Esophagus squamous epithelium (tissue), 5 donors: ENCODE measurements around the gene REG4. TPM values are rescaled to one million over a fixed set of nuclear protein-coding genes. Genes with fewer than 3 reads are reported as not detected.

Experiments
- DNase-seq: peaks from one replicate; lab custom pipeline; 2025; lab: John Stamatoyannopoulos, UW
- H3K27ac ChIP-seq, 4 donors: fragments of 200-600 bp; sonication (generic); one replicate each; pipeline ENCODE4 v1.5.1; 2016 to 2019; ENCODE audit warnings: mild to moderate bottlenecking in 1 of 4
- H3K27me3 ChIP-seq, 4 donors: fragments of 200-600 bp; sonication (generic); 1 replicate in 3 of 4; 2 replicates in 1 of 4; pipeline versions ENCODE4 v1.5.1 to v1.6.0; 2017 to 2021; ENCODE audit warnings: antibody characterized with exemption in 1 of 4
- H3K36me3 ChIP-seq, 3 donors: fragments of 200-600 bp; sonication (generic); one replicate each; pipeline ENCODE4 v1.5.1; 2016 to 2019
- H3K4me1 ChIP-seq, 3 donors: fragments of 200-600 bp; sonication (generic); one replicate each; pipeline ENCODE4 v1.5.1; 2017 to 2019
- H3K4me3 ChIP-seq, 4 donors: fragments of 200-600 bp; sonication (generic); 1 replicate in 3 of 4; 2 replicates in 1 of 4; pipeline ENCODE4 v1.5.1; 2016 to 2019; ENCODE audit warnings: mild to moderate bottlenecking in 2 of 4, moderate library complexity in 1 of 4
- H3K9me3 ChIP-seq, 3 donors: fragments of 200-600 bp; sonication (generic); one replicate each; pipeline ENCODE4 v1.5.1; 2016 to 2019
- CTCF ChIP-seq, 6 experiments: fragments of 450-650 bp in 4 of 6; fragments of 200-600 bp in 2 of 6; sonication (generic) in 2 of 6; IDR thresholded peaks; one replicate each; pipeline ENCODE4 v1.5.1; 2016 to 2019; ENCODE audit warnings: antibody characterized with exemption in 6 of 6, mild to moderate bottlenecking in 4 of 6, moderate library complexity in 4 of 6
- POLR2A ChIP-seq, 4 donors: fragments of 450-650 bp; IDR thresholded peaks; one replicate each; pipeline ENCODE4 v1.6.1; 2017; ENCODE audit warnings: antibody characterized with exemption in 4 of 4, mild to moderate bottlenecking in 4 of 4, moderate library complexity in 3 of 4
- WGBS, 2 donors: methylation state at CpG; one replicate each; pipeline ENCODE4 v1.1.5; 2018; 5-methylcytosine and 5-hydroxymethylcytosine counted together
- intact Hi-C: fragments of 100-400 bp; cut with DNase I; formaldehyde crosslinking; loops from one replicate; pipeline ENCODE4 v1.15.0; 2022
- total RNA-seq, 4 donors: library from RNA; depleted of rRNA; stranded (reverse); fragments of >200 nt; gene quantifications; one replicate each; pipeline ENCODE4 v1.1.0, GENCODE V29; 2016
- donor health status: DM: yes; HTN: yes; CAD: no.

The REG4 gene
- total RNA-seq, 4 donors from 2014 or later = not detected

GRCh38 chr1:119768778-119769177, 42.5 kb downstream of the REG4 start, which contains the start of gene HMGCS2:
Gene HMGCS2 (minus strand): TSS chr1:119768905. CDS start chr1:119768844, 61 bp downstream.
- peak within 1 kb of the TSS in 2 of 4 donors; percentile 25 to 41 for H3K27ac ChIP-seq
- DNase-seq = no peak
- H3K9me3 ChIP-seq = no peaks in the 10 kb centered on the region
- H3K36me3 ChIP-seq = no peaks in the 10 kb centered on the region
- WGBS, 2 donors = 56 to 67% methylated on average over 6 to 7 of the region's 8 CpGs
- peaks cover 10 to 68% (median 35%) of the 10 kb centered on the region in 3 donors for H3K4me1 ChIP-seq
- H3K27me3 ChIP-seq = no peaks in the 10 kb centered on the region
- H3K4me3 ChIP-seq = peak within 1 kb of the TSS in 1 of 4 donors; percentile 47
- intact Hi-C loops = no loop called here
- TF ChIP-seq CTCF (IDR thresholded peaks at IDR 0.05) (no peak), POLR2A (IDR thresholded peaks at IDR 0.05) (no peak)

GRCh38 chr1:119767486-119767885, 43.8 kb downstream of the REG4 start:
- peak overlapping the region in 1 of 4 donors; percentile 47 for H3K4me3 ChIP-seq
- H3K36me3 ChIP-seq = no peaks in the 10 kb centered on the region
- 23 to 32% methylated on average over 2 of the region's 2 CpGs for WGBS, 2 donors
- no peaks in the 10 kb centered on the region for H3K27me3 ChIP-seq
- peak overlapping the region in 1 of 4 donors; percentile 24 for H3K27ac ChIP-seq
- H3K9me3 ChIP-seq = no peaks in the 10 kb centered on the region
- DNase-seq = no peak
- peaks cover 10 to 56% (median 26%) of the 10 kb centered on the region in 3 donors for H3K4me1 ChIP-seq
- intact Hi-C loops = no loop called here
- TF ChIP-seq CTCF (IDR thresholded peaks at IDR 0.05) (no peak), POLR2A (IDR thresholded peaks at IDR 0.05) (no peak)

GRCh38 chr1:119766374-119766794, 44.9 kb downstream of the REG4 start:
- Histone ChIP-seq H3K27ac (peak overlapping the region in 3 of 4 donors; percentile 24 to 43 (median 26)), H3K4me3 (peak overlapping the region in 1 of 4 donors; percentile 40), H3K9me3 (no peaks in the 10 kb centered on the region), H3K36me3 (no peaks in the 10 kb centered on the region), H3K27me3 (no peaks in the 10 kb centered on the region), H3K4me1 (peaks cover 10 to 47% (median 23%) of the 10 kb centered on the region in 3 donors)
- intact Hi-C loops = no loop called here
- TF ChIP-seq POLR2A (IDR thresholded peaks at IDR 0.05) = no peak
- no peak for TF ChIP-seq CTCF (IDR thresholded peaks at IDR 0.05)
- 9 to 52% methylated on average over 4 of the region's 4 CpGs for WGBS, 2 donors
- no peak for DNase-seq

- Histone ChIP-seq H3K4me3 (no peak overlapping the region), H3K27ac (no peak overlapping the region), H3K9me3 (no peaks in the 10 kb centered on the region), H3K36me3 (no peaks in the 10 kb centered on the region), H3K4me1 (peaks cover 10 to 34% (median 19%) of the 10 kb centered on the region in 3 donors), H3K27me3 (no peaks in the 10 kb centered on the region)
- TF ChIP-seq CTCF (IDR thresholded peaks at IDR 0.05) (no peak), POLR2A (IDR thresholded peaks at IDR 0.05) (no peak)
- WGBS, 2 donors = 66 to 89% methylated on average over 5 to 6 of the region's 6 CpGs
- DNase-seq = no peak
- intact Hi-C loops = no loop called here
These were observed 47.0 kb downstream of the REG4 start for GRCh38 chr1:119764220-119764619.

GRCh38 chr1:119762953-119763352, 48.3 kb downstream of the REG4 start:
- 70 to 75% methylated on average over 1 of the region's 1 CpG for WGBS, 2 donors

More at GRCh38 chr1:119762953-119763352, 48.3 kb downstream of the REG4 start:
- Histone ChIP-seq H3K36me3 (no peaks in the 10 kb centered on the region), H3K4me1 (peaks cover 7 to 27% (median 20%) of the 10 kb centered on the region in 3 donors), H3K27ac (no peak overlapping the region), H3K9me3 (no peaks in the 10 kb centered on the region), H3K4me3 (no peak overlapping the region), H3K27me3 (no peaks in the 10 kb centered on the region)
- TF ChIP-seq CTCF (IDR thresholded peaks at IDR 0.05) = no peak
- TF ChIP-seq POLR2A (IDR thresholded peaks at IDR 0.05) = no peak
- DNase-seq = no peak
- intact Hi-C loops = no loop called here
